K562 (cell line): ENCODE data around the gene FOXL2NB. TPM values are rescaled to one million over a fixed set of nuclear protein-coding genes. Genes with fewer than 3 reads are reported as not detected.

Experiments
- ATAC-seq: fragments of 200-7000 bp; cut with Tn5 transposase; 3 replicates; pipeline ENCODE4 v1.9.1; 2020; ENCODE audit warnings: moderate library complexity
- BruUV-seq: library from RNA; stranded (reverse); fragments of 400-500 nt; replicated peaks from 2 replicates; lab custom pipeline; 2021; lab: Mats Ljungman, UMichigan
- CTCF ChIA-PET: fragments of 300-600 bp; formaldehyde crosslinking; extraction: SDS; loops from one replicate; lab custom pipeline; 2021; ENCODE audit warnings: low intra/inter-chr PET ratio; lab: Yijun Ruan, JAX
- POLR2A ChIA-PET: fragments of 300-600, 350-650 bp; sonication (Branson Sonifier 250); formaldehyde crosslinking; extraction: SDS; loops from one replicate; lab custom pipeline; 2021; ENCODE audit warnings: antibody characterized with exemption, inconsistent platforms; lab: Yijun Ruan, JAX
- DNase-seq, 4 experiments: peaks; one replicate each; pipeline versions ENCODE4 v3.0.0 to v3.0.0-alpha.2; 2011 to 2018; ENCODE audit warnings: low spot score in 3 of 4, mixed read lengths in 3 of 4; ENCODE audit errors: extremely low read depth in 1 of 4
- FAIRE-seq: peaks from 2 replicates; lab custom pipeline; 2011; peaks lifted over from hg19 to GRCh38; lab: Jason Lieb, UNC
- H2AFZ ChIP-seq: 2 replicates; pipeline ENCODE4 v1.6.0; 2011; ENCODE audit warnings: low read depth, low read length, control low read depth, inconsistent platforms
- H3K27ac ChIP-seq: fragments of 200-600 bp; 3 replicates; pipeline ENCODE4 v1.8.0; 2011; ENCODE audit warnings: low read depth, mild to moderate bottlenecking, control low read depth, inconsistent platforms, low read length, moderate library complexity, mixed read lengths; ENCODE audit errors: extremely low read depth
- H3K27me3 ChIP-seq, 2 experiments: fragments of 300-600 bp in 1 of 2; 2 replicates in 1 of 2; 3 replicates in 1 of 2; pipeline versions ENCODE4 v1.6.0 to v1.8.0; 2011; ENCODE audit warnings: inconsistent platforms in 2 of 2, low read length in 2 of 2, mild to moderate bottlenecking in 1 of 2, mixed read lengths in 1 of 2, moderate library complexity in 1 of 2; ENCODE audit not compliant: control insufficient read depth in 2 of 2, insufficient read depth in 2 of 2
- H3K36me3 ChIP-seq: fragments of 300-600 bp; 3 replicates; pipeline ENCODE4 v1.8.0; 2011; ENCODE audit warnings: mild to moderate bottlenecking, low read length, inconsistent platforms; ENCODE audit not compliant: control insufficient read depth, insufficient read depth
- H3K4me1 ChIP-seq, 2 experiments: fragments of 200-600 bp in 1 of 2; replicated peaks in 1 of 2; 2 replicates in 1 of 2; 3 replicates in 1 of 2; pipeline versions ENCODE4 v1.5.1 to v1.8.0; 2011; ENCODE audit warnings: inconsistent platforms in 2 of 2, low read length in 2 of 2, mild to moderate bottlenecking in 1 of 2, mixed read lengths in 1 of 2, moderate library complexity in 1 of 2; ENCODE audit not compliant: control insufficient read depth in 2 of 2, insufficient read depth in 2 of 2
- H3K4me2 ChIP-seq: 2 replicates; pipeline ENCODE4 v1.6.1; 2011; ENCODE audit warnings: low read length, control low read depth, inconsistent platforms, mixed read lengths; ENCODE audit not compliant: insufficient read depth
- H3K4me3 ChIP-seq: fragments of 200-600 bp; sonication (generic), shearing (Covaris generic); 2 replicates; pipeline ENCODE4 v1.5.1; 2016; ENCODE audit warnings: control low read depth, inconsistent platforms
- H3K79me2 ChIP-seq: fragments of 200-600 bp; 3 replicates; pipeline ENCODE4 v1.8.0; 2011; ENCODE audit warnings: low read length, inconsistent platforms; ENCODE audit not compliant: control insufficient read depth, insufficient read depth
- H3K9ac ChIP-seq, 2 experiments: 2 replicates each; pipeline versions ENCODE4 v1.6.0 to v1.6.1; 2011; ENCODE audit warnings: low read depth in 2 of 2, low read length in 2 of 2, control low read depth in 1 of 2, inconsistent platforms in 1 of 2, mild to moderate bottlenecking in 1 of 2, mixed read lengths in 1 of 2; ENCODE audit not compliant: insufficient read depth in 1 of 2
- H3K9me1 ChIP-seq: one replicate; pipeline ENCODE4 v1.6.0; 2011; ENCODE audit warnings: inconsistent platforms, mild to moderate bottlenecking, low read length, moderate library complexity; ENCODE audit not compliant: control insufficient read depth, insufficient read depth
- H3K9me3 ChIP-seq: replicated peaks from 2 replicates; pipeline ENCODE4 v1.5.1; 2011; ENCODE audit warnings: low read depth, low read length, inconsistent platforms; ENCODE audit not compliant: control insufficient read depth, insufficient read depth
- H4K20me1 ChIP-seq: replicated peaks from 2 replicates; pipeline ENCODE4 v1.6.1; 2011; ENCODE audit warnings: low read length, inconsistent platforms, mixed read lengths; ENCODE audit not compliant: control insufficient read depth, insufficient read depth
- ADNP ChIP-seq: fragments of 200-800 bp; sonication (Bioruptor generic); IDR thresholded peaks from 2 replicates; pipeline ENCODE4 v1.6.1; 2016; ENCODE audit warnings: missing genetic modification characterization, missing compliant biosample characterization
- BCOR ChIP-seq: fragments of 450-650 bp; IDR thresholded peaks from 2 replicates; pipeline ENCODE4 v1.6.1; 2016
- HDAC2 ChIP-seq: fragments of 450-650 bp; IDR thresholded peaks from 2 replicates; pipeline ENCODE4 v1.6.1; 2016; ENCODE audit warnings: mild to moderate bottlenecking
- KDM1A ChIP-seq, 2 experiments: fragments of 450-650 bp; IDR thresholded peaks; 2 replicates each; pipeline ENCODE4 v1.6.1; 2016; ENCODE audit warnings: mild to moderate bottlenecking in 2 of 2
- KLF10 ChIP-seq: fragments of 250-450 bp; sonication (Bioruptor Pico); IDR thresholded peaks from 2 replicates; pipeline ENCODE4 v1.6.1; 2021; ENCODE audit warnings: matching md5 sums
- NCOA1 ChIP-seq: fragments of 450-650 bp; IDR thresholded peaks from 2 replicates; pipeline ENCODE4 v1.6.1; 2016; ENCODE audit warnings: low read depth
- NFE2L1 ChIP-seq: fragments of 450-650 bp; IDR thresholded peaks from 2 replicates; pipeline ENCODE4 v1.6.1; 2016; ENCODE audit warnings: missing genetic modification characterization, low read depth, mild to moderate bottlenecking, missing compliant biosample characterization, moderate library complexity, borderline replicate concordance
- RBM25 ChIP-seq: fragments of 200-400 bp; formaldehyde crosslinking; IDR thresholded peaks from 2 replicates; pipeline ENCODE4 v1.6.1; 2018; ENCODE audit warnings: low read length, low read depth, moderate library complexity; ENCODE audit not compliant: severe bottlenecking
- SPI1 ChIP-seq: IDR thresholded peaks from 2 replicates; pipeline ENCODE4 v1.6.1; 2011; ENCODE audit warnings: low read depth, low read length, control low read depth, borderline replicate concordance
- WGBS: fragments of 100-300 bp; shearing (Covaris generic); methylation state at CpG from one replicate; pipeline ENCODE4 v1.1.6; 2016; ENCODE audit warnings: low coverage, mixed read lengths; ENCODE audit not compliant: insufficient coverage; ENCODE audit errors: missing lambda C conversion rate; 5-methylcytosine and 5-hydroxymethylcytosine counted together
- in situ Hi-C: fragments of 300-500 bp; cut with MboI; formaldehyde crosslinking; loops from 4 replicates; pipeline ENCODE4 v1.15.0; 2018; ENCODE audit warnings: inconsistent platforms, mixed read lengths
- intact Hi-C: fragments of 100-400 bp; cut with micrococcal nuclease; formaldehyde crosslinking; loops from 2 replicates; pipeline ENCODE4 v1.14.2; 2022
- polyA plus RNA-seq, 8 experiments: library from polyadenylated mRNA; depleted of rRNA in 4 of 8; stranded (reverse) in 5 of 8; unstranded in 3 of 8; fragments of >200 nt; fragmentation: Nextera tagmentation in 2 of 8; fragmentation: Illumina TruSeq in 1 of 8; extraction: Ambion mirVana in 2 of 8; extraction: Trizol in 1 of 8; gene quantifications; 2 replicates each; pipeline versions ENCODE4 v1.2.1 to v1.2.3, GENCODE V29; 2011 to 2014; ENCODE audit warnings: inconsistent platforms in 1 of 8, missing spikeins in 1 of 8
- total RNA-seq, 7 experiments: library from RNA; depleted of rRNA in 6 of 7; stranded (reverse); fragments of >200 nt in 6 of 7; fragmentation: Illumina TruSeq in 2 of 7; extraction: Trizol in 2 of 7; gene quantifications; 2 replicates each; pipeline versions ENCODE4 v1.2.1 to v1.2.3, GENCODE V29; 2011 to 2021; ENCODE audit warnings: low replicate concordance in 1 of 7

FOXL2NB gene
- total and polyA plus RNA-seq, 9 of the 15 experiments (the other 6 are each of a cell fraction or from before 2014, with no cell fraction given): 0.71 to 17.4 (median 9.0) TPM

GRCh38 chr3:138976047-138976446 is 29.0 kb downstream of the FOXL2NB start:
- in situ Hi-C loops: no loop called here
- H2AFZ ChIP-seq: no peak overlapping the region
- no peaks in the 10 kb centered on the region for H3K27me3 ChIP-seq
- 0 out of 2 replicates have a peak, but pooled peaks have one; percentile 21 for TF ChIP-seq HDAC2
- TF ChIP-seq KDM1A (IDR thresholded peaks at IDR 0.05): 0 out of 4 replicates have a peak, but pooled peaks of 1 of the 2 experiments have one; percentile 10
- TF ChIP-seq KLF10: no peak
- TF ChIP-seq ADNP (tag): peak; percentile 68; the same call in 1 of the 2 replicates
- TF ChIP-seq BCOR: peak; percentile 78; the same call in 1 of the 2 replicates
- TF ChIP-seq RBM25: peak; percentile 79
- TF ChIP-seq NFE2L1 (tag): no peak
- H3K9me1 ChIP-seq: no peaks in the 10 kb centered on the region
- no peaks in the 10 kb centered on the region for H3K36me3 ChIP-seq
- H3K4me2 ChIP-seq: no peak overlapping the region
- H4K20me1 ChIP-seq: no peaks in the 10 kb centered on the region
- POLR2A ChIA-PET: interaction anchor here (0.7 to 1.2 kb wide), 2 partner anchors 11 to 348 kb away, joined by 3 read pairs; no protein-coding TSS in a partner anchor
- H3K4me3 ChIP-seq: no peak overlapping the region
- no peaks in the 10 kb centered on the region for H3K9me3 ChIP-seq
- BruUV-seq: no TSS peak
- FAIRE-seq (no peak), ATAC-seq (no peak), DNase-seq (no peak)
- no peaks in the 10 kb centered on the region; a peak in 2 of 5 replicates for H3K4me1 ChIP-seq
- intact Hi-C loops: no loop called here
- H3K27ac ChIP-seq: no peak overlapping the region
- H3K9ac ChIP-seq: no peak overlapping the region
- CTCF ChIA-PET: no interaction called here
- no peaks in the 10 kb centered on the region for H3K79me2 ChIP-seq

DNA sequence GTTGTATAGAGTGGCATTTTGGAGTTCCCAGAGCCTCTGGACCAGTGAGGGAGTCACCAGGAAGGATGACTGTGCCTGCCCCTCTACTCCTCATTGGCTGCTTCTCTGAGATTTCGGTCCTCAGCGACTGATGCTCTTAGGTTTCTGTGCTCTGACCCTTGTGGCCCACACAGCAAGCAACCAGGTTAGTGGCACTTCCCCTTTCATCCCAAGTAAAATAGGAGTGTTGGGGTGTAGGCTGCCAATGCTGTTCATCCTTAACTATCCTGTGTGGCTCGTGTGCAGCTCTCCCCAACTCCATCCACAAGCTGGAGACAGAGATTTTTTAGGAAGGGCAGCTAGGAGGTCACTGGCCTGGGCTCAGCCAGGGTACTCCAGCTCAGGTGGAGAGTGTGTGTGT is 37.8 kb downstream of the FOXL2NB start:
- ChIA-PET CTCF (no interaction called here), POLR2A (interaction anchor here (0.5 kb wide), 1 partner anchor 28 kb away, joined by 3 read pairs; no protein-coding TSS in a partner anchor)
- in situ Hi-C loops (no loop called here), intact Hi-C loops (no loop called here)
- Histone ChIP-seq H3K27me3 (peaks cover 0 to 17% of the 10 kb centered on the region in 2 experiments; a peak in 2 of 5 replicates), H3K36me3 (no peaks in the 10 kb centered on the region), H3K9ac (no peak overlapping the region), H2AFZ (no peak overlapping the region), H3K79me2 (no peaks in the 10 kb centered on the region), H3K4me3 (no peak overlapping the region), H4K20me1 (no peaks in the 10 kb centered on the region), H3K9me1 (no peaks in the 10 kb centered on the region), H3K9me3 (no peaks in the 10 kb centered on the region), H3K27ac (no peak overlapping the region), H3K4me2 (no peak overlapping the region), H3K4me1 (no peaks in the 10 kb centered on the region)
- 0% methylated on average over 3 of the region's 3 CpGs for WGBS
- BruUV-seq: no TSS peak
- ATAC-seq: no peak
- peak; percentile 81 for TF ChIP-seq SPI1
- no peak for TF ChIP-seq NCOA1
- peak in 1 of 4 experiments; percentile 2 for DNase-seq
- no peak for FAIRE-seq
